ENCODE results near the gene SMIM26. TPM values are rescaled to one million over a fixed set of nuclear protein-coding genes. Genes with fewer than 3 reads are reported as not detected.

Gene SMIM26
- total RNA-seq, 1 experiment from 2014 or later: 54.6 TPM

DNA sequence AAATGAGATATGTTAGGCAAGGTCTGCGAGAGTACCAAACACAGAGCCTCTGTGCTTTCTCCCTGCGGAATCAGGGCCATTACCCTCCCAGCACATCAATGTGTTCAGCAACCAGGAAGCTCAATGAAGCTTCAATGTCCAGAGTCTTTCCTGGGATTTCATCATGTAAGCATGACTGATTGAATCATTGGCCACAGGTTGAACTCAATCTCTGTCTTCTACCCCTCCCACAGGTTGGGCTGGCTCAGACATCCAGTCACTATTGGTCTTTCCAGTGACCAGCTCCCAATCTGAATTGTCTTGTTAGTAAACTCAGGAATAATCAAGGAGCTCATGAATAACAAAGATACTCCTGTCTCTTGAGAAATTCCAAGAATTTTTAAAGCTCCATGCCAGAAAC, 17.9 kb downstream of the SMIM26 start:
- BruUV-seq (replicated peaks): no TSS peak
- POLR2A ChIA-PET: no interaction called here
- DNase-seq (ENCODE audit: low read depth, low spot score) (peak; percentile 30), ATAC-seq (no peak)
- intact Hi-C loops (cut with micrococcal nuclease; ENCODE audit: unreplicated experiment) (no loop called here), in situ Hi-C loops (cut with HindIII; ENCODE audit: low pct_unique_long_range_greater_than_20kb, low sequenced_read_pairs) (no loop called here)
- H3K4me3 ChIP-seq (ENCODE audit: low read depth in 2 of 2, low read length in 2 of 2): no peak overlapping the region
- no peaks in the 10 kb centered on the region for H3K9me3 ChIP-seq (ENCODE audit: control insufficient read depth, insufficient read depth, low read depth, low read length)
- peak overlapping the region; percentile 3; the same call in 1 of the 2 replicates for H3K27ac ChIP-seq (ENCODE audit: low read length)
- CTCF ChIA-PET: interaction anchor here (0.8 kb wide), 1 partner anchor 15 kb away, joined by 4 read pairs; no protein-coding TSS in a partner anchor
- no peaks in the 10 kb centered on the region for H3K27me3 ChIP-seq (ENCODE audit: control insufficient read depth, insufficient read depth, low read length)
- H3K36me3 ChIP-seq (ENCODE audit: control insufficient read depth, insufficient read depth, low read length): peaks cover 5% of the 10 kb centered on the region; the same call in 1 of the 2 replicates
- TF ChIP-seq TCF7L2 (IDR thresholded peaks at IDR 0.05; ENCODE audit: low read depth, low read length): no peak
- TF ChIP-seq, protein P1, sequence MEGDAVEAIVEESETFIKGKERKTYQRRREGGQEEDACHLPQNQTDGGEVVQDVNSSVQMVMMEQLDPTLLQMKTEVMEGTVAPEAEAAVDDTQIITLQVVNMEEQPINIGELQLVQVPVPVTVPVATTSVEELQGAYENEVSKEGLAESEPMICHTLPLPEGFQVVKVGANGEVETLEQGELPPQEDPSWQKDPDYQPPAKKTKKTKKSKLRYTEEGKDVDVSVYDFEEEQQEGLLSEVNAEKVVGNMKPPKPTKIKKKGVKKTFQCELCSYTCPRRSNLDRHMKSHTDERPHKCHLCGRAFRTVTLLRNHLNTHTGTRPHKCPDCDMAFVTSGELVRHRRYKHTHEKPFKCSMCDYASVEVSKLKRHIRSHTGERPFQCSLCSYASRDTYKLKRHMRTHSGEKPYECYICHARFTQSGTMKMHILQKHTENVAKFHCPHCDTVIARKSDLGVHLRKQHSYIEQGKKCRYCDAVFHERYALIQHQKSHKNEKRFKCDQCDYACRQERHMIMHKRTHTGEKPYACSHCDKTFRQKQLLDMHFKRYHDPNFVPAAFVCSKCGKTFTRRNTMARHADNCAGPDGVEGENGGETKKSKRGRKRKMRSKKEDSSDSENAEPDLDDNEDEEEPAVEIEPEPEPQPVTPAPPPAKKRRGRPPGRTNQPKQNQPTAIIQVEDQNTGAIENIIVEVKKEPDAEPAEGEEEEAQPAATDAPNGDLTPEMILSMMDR (IDR thresholded peaks at IDR 0.05): no peak
- TF ChIP-seq POLR2AphosphoS5 (IDR thresholded peaks at IDR 0.05; ENCODE audit: low read depth, low read length): no peak
- no peak for TF ChIP-seq SIN3A (IDR thresholded peaks at IDR 0.05; ENCODE audit: borderline replicate concordance, insufficient read depth, low read depth, low read length)
- TF ChIP-seq REST (IDR thresholded peaks at IDR 0.05; ENCODE audit: insufficient read depth in 1 of 2, low read depth in 2 of 2, low read length in 1 of 2): no peak
- no peaks in the 10 kb centered on the region for H3K4me1 ChIP-seq (ENCODE audit: control insufficient read depth, insufficient read depth, low read length)

DNA sequence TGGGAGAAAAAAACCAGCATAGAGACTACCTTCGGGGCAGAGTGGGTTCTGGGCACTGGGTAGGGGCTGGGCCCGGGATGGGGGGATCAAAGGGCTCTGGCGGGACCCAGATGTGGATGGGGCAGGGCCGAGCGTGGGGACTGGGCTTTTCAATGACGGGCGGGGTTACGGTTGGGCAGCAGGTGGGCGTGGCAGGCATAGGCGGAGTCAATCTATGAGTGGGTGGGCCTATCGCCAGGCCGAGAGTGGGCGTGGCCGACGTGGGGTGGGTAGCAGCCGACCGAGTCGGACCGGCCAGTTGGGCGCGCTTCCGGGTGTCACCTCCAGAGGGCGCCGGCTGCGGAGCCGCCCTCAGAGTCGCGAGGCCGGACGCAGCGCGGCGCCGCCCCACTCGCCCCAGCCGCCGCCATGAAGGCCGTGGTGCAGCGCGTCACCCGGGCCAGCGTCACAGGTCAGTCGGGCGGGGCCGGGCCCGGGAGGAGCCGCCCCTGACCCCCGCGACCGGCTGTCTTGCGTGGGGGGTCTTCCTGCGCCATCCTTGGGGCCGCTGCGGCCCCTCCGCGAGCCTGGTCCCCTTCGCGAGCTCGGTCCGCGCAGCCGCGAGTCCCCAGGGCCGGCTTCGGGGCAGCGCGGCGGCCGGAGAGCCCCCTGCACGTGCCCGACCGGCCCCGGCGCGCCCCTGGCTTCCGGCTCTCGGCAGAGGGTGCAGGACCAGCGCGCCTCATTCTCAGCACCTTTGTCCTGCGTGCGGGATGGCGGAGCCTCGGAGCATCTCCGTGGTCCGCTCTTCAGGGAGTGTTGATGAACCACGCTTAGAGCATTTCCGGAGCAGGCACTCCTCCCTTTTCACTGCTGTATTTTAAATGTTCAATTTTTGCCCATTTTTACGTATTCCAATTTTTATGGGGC, 20.7 kb downstream of the SMIM26 start, which contains the start of gene DTD1:
Gene DTD1 (plus strand): TSS at position 390 of the 909 bp plus-strand sequence. CDS start 19 bp downstream, at position 409.
- TF ChIP-seq, protein P1 (IDR thresholded peaks at IDR 0.05): peak; percentile 84
- TF ChIP-seq POLR2AphosphoS5 (IDR thresholded peaks at IDR 0.05; ENCODE audit: low read depth, low read length) (no peak), TCF7L2 (IDR thresholded peaks at IDR 0.05; ENCODE audit: low read depth, low read length) (peak; percentile 60), SIN3A (IDR thresholded peaks at IDR 0.05; ENCODE audit: borderline replicate concordance, insufficient read depth, low read depth, low read length) (peak; percentile 63; the same call in 1 of the 2 replicates), REST (IDR thresholded peaks at IDR 0.05; ENCODE audit: insufficient read depth in 1 of 2, low read depth in 2 of 2, low read length in 1 of 2) (no peak)
- H3K4me1 ChIP-seq (ENCODE audit: control insufficient read depth, insufficient read depth, low read length): no peaks in the 10 kb centered on the region
- H3K9me3 ChIP-seq (ENCODE audit: control insufficient read depth, insufficient read depth, low read depth, low read length): no peaks in the 10 kb centered on the region
- ATAC-seq (peak; percentile 98), DNase-seq (ENCODE audit: low read depth, low spot score) (peak; percentile 38)
- in situ Hi-C loops (cut with HindIII; ENCODE audit: low pct_unique_long_range_greater_than_20kb, low sequenced_read_pairs): no loop called here
- H3K36me3 ChIP-seq (ENCODE audit: control insufficient read depth, insufficient read depth, low read length): peaks cover 5% of the 10 kb centered on the region; the same call in 1 of the 2 replicates
- H3K27ac ChIP-seq (ENCODE audit: low read length): peak within 1 kb of the TSS; percentile 57
- peak within 1 kb of the TSS; percentile 74 to 80 for H3K4me3 ChIP-seq (ENCODE audit: low read depth in 2 of 2, low read length in 2 of 2)
- ChIA-PET POLR2A (interaction anchor here (0.6 kb wide), 1 partner anchor 10 kb away, joined by 7 read pairs; no protein-coding TSS in a partner anchor), CTCF (no interaction called here)
- no peaks in the 10 kb centered on the region for H3K27me3 ChIP-seq (ENCODE audit: control insufficient read depth, insufficient read depth, low read length)
- no TSS peak for BruUV-seq (replicated peaks)
- intact Hi-C loops (cut with micrococcal nuclease; ENCODE audit: unreplicated experiment): no loop called here

All from Panc1 (cell line).